T follicular helper cell (primary cell): ENCODE results near the gene CD40LG.

Experiments used
- DNase-seq: peaks from one replicate; pipeline ENCODE4 v3.0.0-alpha.2; 2020; ENCODE audit warnings: low read depth
- total RNA-seq, 2 experiments: gene quantifications; one replicate each; lab custom pipeline; 2026; lab: John Stamatoyannopoulos, UW

The CD40LG gene
- 67.5 to 218 reads per million in 2 experiments for total RNA-seq

DNA sequence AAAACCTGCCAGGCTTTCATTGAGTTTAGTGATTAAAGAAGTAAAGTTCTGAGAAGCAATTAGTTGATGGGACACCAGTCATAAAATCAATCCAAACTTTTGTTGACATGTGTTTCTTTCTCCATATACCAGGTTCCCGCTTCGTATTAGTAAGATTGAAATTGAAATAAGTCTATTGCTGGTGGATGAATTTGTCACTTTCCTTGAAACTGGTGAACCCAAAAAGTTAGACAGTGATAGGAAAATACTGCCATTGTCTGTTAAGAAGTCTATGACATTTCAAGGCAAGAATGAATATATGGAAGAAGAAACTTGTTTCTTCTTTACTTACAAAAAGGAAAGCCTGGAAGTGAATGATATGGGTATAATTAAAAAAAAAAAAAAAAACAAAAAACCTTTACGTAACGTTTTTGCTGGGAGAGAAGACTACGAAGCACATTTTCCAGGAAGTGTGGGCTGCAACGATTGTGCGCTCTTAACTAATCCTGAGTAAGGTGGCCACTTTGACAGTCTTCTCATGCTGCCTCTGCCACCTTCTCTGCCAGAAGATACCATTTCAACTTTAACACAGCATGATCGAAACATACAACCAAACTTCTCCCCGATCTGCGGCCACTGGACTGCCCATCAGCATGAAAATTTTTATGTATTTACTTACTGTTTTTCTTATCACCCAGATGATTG lies at the start of gene CD40LG:
Gene CD40LG, plus strand, starts transcription at position 482 of the 684 bp plus-strand sequence. Its CDS starts 91 bp downstream, at position 573.
- DNase-seq, result no peak

DNA sequence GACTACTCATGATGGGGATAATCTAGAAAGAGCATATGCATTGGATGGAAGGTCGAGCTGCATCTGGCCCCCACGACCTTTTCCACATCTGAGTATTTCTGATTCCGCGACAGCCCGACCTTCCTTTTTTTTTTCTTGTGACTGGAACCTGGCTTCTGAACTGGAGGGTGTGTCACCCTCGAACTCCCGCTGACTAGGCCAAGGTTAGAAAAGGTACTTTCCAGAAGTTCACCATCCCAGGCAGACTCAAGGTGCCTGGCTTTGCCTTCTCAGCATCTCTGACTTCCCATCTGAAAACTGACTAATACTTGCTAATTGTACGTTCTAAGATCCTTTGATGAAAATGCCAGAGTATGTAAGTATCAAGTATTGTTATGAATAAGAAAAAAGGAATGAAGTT lies 49.3 kb upstream of the CD40LG start:
- DNase-seq, result peak; percentile 3

DNA sequence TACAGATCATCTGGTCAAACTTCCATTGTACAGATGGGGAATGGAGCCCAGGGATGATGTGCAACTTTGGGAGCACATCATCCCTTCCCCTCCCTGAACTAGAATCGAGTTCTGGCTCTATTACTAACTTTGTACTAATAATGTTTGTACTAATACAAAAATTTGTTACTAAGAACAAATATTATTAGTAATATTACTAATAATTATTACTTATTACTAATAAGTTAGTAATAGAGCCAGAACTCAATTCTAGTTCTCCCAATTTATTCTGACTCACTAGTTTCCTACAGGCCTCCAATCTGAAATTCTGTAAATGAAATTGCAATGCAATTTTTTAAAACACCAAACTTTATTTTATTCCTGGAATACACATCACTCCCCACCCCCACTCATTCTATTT lies 47.9 kb upstream of the CD40LG start:
- no peak for DNase-seq

DNA sequence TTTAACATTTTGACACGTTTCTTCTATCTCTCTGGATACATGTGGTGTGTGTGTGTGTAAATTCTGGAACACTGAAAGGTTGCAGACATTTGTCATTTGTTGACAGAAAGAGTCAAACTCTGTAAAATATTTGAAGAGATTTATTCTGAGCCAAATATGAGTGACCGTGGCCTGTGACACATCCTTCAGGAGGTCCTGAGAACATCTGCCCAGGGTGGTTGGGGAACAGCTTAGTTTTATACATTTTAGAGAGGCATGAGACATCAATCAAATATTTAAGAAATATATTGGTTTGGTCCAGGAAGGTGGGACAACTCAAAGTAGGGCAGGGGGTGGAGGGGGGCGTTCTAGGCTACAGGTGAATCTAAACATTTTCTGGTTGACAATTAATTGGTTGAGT lies 40.7 kb upstream of the CD40LG start:
- no peak for DNase-seq

GRCh38 chrX:136608295-136608933 lies 39.5 kb upstream of the CD40LG start:
- peak; percentile 50 for DNase-seq

DNA sequence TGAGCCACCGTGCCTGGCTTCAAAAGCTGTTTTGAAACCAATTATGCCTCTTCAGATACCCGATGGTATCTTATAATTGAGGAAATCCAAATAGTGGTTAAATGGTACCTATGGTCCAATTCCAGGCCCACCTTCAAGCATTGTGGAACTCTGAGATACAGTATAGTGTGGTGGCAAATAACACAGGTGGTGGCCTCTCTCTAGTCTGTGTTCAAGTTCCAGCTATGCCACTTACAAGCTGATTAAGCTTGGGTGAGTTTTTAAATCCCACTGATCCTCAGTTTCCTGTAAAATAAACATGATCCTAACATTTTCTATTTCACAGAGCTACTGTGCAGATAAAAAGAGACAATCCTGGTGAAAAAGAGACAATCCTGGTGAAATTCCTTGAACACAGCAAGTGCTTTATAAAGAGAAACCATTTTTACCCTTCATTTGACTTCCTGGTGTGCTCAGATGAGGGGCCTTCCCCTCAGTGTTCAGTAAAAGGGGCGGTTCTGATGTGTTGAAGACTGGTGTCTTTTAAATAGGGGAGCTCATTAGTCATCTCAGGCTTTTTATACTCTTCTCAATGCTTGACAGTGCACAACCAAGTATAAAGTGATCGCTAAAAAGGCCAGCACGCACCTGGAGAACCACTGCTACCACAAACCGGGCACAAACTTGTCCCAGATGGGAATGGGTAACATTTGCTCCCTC lies 30.8 kb upstream of the CD40LG start:
- DNase-seq, result no peak

DNA sequence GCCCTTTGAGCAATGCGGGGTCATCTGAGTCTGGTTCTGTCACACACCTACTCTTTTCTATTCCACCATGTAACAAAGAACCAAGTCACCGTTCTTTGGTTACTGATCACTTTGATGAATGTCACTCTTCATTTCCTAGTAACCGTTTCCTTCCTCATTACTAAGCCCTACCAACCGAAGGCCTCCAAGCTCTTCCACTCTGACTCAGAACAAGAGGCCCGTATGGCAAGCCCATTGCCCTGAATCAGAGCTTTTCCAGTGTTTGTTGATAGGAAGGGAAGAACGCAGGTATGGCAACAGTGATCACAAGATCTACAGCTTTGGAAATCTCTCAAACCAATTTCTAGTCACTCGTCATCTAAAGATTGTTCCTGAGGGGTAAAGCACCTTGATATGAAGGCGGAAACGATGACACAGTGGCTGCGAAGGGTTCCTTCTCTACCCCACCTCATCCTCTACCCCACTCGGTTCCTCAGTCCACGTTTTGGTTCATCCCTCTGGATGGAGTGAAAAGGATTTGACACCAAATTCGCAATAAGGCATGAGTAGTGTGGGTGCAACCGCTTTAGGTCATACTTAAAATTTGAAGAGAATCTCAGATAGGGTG lies 28.0 kb upstream of the CD40LG start:
- DNase-seq, result no peak

GRCh38 chrX:136620780-136621179 lies 27.2 kb upstream of the CD40LG start:
- no peak for DNase-seq

GRCh38 chrX:136622568-136622967 lies 25.4 kb upstream of the CD40LG start:
- no peak for DNase-seq

DNA sequence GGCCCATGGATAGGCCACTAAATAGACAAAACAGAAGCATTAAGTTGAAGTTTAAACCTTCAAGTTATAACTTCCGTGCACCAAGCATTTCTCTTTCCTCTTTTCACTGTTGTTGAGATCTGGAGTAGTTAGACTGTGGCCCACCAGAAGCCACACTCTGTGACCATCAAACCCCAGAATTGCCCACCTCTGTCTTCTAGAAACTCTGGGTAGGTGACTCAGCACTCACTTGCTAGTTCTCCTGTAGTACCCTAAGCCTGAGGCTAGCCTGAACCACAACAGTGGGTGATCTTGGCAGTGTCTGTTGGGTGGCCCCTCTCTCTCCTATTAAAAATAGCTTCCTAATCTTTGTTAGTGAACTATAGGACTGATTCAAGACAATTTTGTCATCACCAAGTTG lies 24.6 kb upstream of the CD40LG start:
- no peak for DNase-seq

- no peak for DNase-seq
Observed at GRCh38 chrX:136625246-136625645, 22.7 kb upstream of the CD40LG start.

DNA sequence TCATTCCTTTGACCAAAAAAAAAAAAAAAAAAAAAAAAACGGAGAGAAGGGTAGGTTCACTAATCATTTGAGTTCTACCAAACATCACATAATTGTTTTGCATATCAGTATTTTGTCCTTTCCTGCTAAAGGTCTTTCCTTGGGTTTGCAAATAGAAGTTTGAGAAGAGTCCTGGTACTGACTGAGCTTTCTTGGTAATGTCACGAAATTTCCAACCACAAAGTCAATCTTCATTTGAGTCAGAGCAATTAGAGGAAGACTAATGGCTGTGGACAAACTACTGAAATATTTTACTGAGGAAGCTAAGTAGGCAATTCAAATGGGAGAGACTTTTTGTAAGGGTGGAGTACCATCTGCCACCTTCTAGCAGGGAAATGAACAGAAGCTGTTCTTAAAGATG lies 21.7 kb upstream of the CD40LG start:
- no peak for DNase-seq

GRCh38 chrX:136626891-136627290 lies 21.1 kb upstream of the CD40LG start:
- DNase-seq, result no peak

GRCh38 chrX:136627409-136627808 lies 20.5 kb upstream of the CD40LG start:
- no peak for DNase-seq

DNA sequence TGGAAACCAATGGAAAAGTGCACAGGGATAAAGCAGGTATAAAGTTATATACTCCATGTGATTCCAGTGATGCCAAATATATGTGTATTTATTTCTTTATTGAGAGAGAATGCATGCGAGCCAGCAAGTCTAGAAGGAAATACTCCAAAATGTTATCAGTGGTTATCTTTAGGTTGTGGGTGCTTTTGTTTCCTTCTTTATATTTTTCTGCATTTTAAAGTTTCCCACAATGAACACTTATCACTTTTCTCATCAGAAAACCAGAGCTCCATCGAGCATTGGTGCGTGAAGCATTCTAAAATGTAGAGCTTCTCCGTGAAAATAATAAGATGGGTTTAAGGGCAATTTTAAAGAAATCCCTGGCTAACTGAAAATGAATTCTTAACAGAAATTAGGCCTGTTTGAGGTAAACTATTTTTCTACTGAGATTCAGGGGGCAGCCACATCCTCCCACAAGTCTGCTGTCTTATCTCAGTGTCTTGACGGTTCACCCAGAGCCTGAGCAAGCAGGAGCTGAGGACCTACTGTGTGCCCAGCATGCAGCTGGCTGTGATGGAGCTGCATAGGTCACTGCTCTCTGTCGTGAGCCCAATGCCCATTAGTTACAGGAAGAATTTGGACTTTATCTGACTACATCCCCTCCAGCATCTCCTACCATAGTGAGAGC lies 18.7 kb upstream of the CD40LG start:
- DNase-seq, result no peak

- no peak for DNase-seq
Observed at GRCh38 chrX:136630881-136631280, 17.1 kb upstream of the CD40LG start.

GRCh38 chrX:136635235-136635634 lies 12.7 kb upstream of the CD40LG start:
- no peak for DNase-seq

GRCh38 chrX:136636121-136636520 lies 11.8 kb upstream of the CD40LG start:
- no peak for DNase-seq

DNA sequence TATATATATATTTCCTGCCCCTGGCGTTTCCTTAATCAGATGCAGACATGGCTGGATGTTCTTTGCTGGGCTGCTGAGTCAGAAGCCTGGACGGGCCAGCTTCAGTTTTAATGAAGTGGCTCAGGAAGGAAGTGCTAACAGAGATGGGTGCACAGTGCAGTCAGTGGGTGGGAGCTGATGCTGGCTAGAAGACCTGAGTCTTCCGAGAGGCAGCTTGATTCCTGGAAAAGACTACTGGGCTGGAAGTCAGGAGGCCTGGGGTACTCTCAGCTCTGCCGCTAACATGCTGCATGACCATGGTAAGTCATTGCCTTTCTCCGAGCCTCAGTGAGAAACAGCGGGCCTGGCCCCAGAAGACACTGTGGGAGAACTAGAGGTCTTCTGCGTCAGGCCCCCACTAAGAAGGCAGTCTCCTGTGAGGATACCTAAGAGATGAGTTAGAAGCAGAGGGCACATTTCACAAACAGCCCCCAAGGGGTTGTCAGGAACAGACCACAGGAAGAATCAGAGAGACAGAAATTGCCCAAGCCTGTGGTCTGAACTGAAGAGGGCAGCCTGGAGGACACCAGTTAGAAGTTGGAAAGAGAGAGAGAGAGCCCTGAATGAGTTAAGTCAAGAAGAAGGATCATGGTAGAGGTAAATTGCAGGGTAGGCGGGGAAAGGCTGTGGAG lies 8.3 kb upstream of the CD40LG start:
- DNase-seq, result no peak

- DNase-seq, result no peak
Observed at GRCh38 chrX:136643243-136643642, 4.7 kb upstream of the CD40LG start.

DNA sequence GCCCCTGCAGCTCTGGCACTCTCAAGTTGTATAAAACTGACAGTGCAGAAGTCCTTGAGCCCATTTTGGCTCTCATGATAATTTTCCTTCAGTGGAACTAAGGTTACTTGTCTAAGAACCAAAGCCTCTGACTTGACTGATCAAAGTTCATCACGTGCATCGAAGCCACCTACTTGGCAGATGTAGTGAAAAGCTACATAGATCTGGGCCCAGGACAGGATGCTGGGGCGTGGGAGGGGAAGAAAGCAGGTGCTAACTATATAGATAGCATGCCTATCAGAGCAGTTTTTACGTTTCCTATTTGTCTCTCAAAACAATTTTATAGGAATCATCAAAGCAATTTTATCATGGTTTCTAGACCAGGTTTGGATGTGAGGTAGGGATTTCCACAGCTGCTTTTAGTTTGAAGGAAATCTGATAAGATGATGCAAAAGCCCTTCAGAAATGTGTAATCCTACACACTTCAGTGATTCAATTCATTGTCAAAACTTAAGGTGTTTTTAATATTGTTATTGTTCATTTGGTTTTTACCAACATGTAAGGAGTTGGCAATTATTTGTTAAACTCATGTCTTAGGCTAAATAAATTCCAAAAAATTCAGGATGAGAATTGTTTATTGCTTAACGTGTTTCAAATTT lies 1.2 kb upstream of the CD40LG start:
- DNase-seq, result peak; percentile 43
